CD4-positive, alpha-beta T cell treated with Interleukin-2 at 100 ng/mL for 4 hours (primary cell): ENCODE data around the gene HTR6.
"Not testable (repeated sequence)": the region's sequence is repeated elsewhere in the genome, so short reads cannot be mapped to it uniquely, and the experiment has no call there.

Experiments
- DNase-seq: peaks from one replicate; pipeline ENCODE4 v3.0.0-alpha.2; 2020; ENCODE audit warnings: low spot score

Gene HTR6

DNA sequence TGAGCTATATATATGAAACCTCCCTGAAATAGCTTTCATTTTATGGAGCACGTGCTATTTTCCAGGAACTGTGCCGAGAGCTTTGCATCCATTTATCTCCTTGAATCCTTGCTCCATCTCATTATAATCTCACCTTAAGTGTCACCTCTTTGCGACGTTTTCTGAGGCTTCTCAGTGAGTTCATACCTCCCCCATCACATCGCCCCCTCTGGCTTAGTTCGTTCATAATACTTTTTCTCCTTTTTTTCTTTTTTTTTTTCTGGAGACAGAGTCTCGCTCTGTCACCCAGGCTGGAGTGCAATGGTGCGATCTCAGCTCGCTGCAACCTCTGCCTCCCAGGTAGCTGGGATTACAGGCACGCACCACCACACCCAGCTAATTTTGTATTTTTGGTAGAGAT is 25.4 kb upstream of the HTR6 start:
- not testable (repeated sequence) for DNase-seq

DNA sequence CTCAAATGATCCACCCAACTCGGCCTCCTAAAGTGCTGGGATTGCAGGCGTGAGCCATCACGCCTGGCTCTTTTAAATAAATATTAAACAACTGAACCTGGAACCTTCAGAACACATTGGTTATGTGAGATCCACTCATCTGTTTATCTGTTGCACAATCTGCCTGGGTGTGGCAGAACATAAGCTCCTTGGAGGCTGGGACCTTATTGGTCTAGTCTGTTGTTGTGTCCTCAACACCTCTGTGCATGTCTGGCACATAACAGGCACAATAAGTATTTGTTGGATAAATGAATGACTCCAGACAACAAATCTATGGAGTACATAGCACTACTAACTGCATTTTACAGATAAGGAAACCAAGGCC is 24.7 kb upstream of the HTR6 start:
- DNase-seq, result no peak

DNA sequence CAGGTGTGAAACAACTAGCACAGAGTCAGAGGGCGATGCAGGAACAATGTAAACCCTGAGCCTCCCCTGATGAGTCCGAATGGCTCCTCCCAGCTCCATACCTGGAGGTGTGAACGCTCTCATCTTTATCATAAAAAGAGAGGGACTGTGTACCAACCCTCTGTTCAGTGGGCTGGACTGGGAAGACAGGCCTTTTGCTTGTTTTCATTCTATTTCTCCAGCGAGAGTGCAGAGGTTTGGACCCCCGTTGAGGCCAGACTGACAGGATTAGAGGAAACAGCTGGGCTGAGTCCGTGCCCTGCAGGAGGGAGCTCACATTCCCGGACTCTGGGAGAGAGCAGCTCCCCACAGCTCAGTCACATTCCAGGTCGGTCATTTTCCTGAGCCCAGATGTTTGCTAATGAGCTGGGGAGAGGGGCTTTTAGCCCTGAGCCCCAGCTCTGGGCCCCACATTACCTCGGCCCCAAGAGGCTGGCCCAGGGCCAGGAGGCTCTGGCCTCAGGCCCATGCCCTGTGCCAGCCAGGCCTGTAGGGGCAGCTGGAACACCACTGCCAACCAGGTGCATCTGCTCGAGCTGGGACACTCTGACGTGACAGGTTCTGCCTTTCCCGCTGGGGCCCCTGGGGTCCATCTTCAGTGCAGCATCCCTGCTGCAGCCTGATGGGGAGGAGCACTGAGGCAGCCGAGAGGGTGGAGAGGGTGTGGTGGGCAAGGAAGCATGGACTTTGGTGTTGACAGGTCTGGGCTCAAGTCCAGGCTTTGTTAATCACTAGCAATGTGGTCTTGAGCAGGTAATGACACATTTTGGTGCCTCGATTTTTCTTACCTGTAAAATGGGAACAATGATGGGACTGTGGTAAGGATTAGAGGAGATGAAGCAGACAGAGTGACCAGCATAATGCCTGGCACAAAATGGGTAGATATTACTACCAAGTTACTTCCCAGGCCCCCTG is 24.0 kb upstream of the HTR6 start:
- DNase-seq, result no peak

DNA sequence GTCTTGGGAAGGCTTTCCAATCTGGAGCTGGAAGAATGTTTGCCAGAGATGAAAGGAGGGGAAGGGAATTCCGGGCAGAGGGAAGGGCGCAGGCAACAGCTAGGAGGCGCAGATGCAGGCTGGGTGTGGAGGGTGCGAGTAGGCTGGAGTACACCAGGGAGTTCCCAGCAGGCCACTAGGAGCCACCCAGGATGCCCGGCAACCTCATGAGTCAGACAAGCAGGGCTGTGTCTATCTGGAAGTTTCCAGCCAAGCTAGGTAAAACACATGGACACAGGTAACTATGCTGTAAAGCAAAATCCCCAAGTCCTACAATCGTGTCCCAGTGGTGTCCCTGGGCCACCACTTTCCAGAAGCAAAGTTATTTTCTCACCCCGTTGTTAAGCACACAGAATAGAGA is 21.6 kb upstream of the HTR6 start:
- no peak for DNase-seq

DNA sequence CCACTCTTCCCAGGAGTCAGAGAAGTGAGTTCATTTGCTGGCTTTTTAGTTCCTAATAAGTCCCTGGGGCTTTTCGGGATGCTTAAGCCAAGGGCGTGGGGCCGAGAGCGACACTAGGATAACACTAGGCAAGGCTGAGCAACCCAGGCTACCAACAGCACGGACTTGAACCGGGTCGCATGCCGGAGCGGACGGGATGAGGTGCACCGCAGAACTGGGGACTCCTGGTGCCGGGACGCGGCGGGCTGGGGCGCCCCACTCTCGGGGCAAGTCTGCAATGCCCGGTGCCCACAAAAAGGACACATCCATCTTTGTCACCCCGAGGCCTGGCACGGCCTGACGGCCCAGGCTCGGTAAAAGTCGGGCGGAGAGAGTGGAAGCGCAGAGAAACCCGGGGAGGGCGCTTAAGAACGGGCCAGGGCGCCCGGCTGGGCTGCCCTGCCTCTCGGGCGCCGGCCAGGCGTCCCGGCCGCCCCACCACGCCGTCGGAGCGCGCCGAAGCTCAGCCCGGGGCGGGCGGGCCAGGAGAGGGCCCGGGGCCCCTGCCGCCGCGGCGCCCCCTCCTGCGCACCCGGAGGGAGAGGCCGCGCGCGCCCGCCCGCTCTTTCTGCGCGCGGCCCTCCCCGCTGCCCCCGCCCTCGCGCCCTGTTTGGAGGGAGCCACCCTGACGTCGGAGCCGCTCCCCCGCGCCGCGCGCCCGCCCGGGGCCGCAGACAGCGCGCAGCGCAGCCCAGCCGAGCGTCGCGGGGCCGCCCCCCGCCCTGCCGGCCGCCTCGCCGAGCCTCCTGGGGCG is 20.9 kb upstream of the HTR6 start, which contains the start of gene NBL1:
Gene NBL1, plus strand, starts transcription at position 710 of the 793 bp plus-strand sequence. CDS start 10,720 bp downstream, outside the sequence.
- peak; percentile 69 for DNase-seq

DNA sequence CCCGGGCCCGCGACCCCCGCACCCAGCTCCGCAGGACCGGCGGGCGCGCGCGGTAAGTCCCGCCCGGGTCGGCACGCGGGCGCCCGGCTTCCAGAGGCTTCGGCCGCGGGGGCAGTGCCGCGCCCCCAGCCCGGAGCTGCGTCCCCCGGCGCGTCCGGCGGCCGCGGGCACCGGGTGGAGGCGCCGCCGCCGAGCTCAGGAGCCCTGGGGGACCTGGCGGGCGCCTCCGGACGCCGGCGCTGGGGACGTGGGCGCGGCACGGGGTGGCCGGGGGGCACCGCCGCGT is 20.3 kb upstream of the HTR6 start:
- DNase-seq, result no peak

DNA sequence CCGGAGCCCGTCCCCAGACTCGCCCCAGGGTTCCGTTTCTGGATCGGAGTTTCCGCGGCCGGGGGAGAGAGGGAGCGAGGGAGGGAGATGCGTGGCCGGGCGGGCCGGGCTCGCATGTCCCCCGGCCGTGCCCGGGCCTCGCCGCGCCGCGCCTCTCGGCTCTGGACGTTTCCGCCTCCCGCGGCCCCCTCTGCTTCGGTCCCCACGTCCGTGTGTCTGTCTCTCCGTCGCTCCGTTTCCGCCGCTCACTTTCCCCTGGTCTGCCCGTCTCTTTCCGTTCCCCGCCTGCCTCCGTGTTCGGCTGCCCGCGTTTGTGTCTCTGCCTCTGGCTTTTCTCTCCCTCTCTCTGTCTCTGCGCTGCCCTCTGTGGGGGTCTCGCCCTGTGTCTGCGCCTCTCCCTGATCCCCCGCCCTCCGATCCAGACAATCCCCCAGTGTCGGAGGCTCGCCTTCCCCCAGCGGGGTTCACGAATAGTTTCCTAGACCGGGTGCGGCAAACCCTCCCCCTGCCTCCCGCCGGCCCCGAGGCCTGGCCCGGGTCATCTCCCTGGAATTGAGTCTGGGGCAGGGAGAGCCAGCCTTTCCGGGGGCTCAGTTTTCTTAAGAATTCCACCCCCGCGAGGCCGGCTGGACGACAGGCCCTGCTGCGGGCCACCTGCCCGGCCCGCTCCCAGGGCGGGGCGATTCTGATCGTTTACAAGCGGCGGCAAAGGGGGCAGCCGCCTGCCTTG is 19.8 kb upstream of the HTR6 start:
- peak; percentile 32 for DNase-seq

DNA sequence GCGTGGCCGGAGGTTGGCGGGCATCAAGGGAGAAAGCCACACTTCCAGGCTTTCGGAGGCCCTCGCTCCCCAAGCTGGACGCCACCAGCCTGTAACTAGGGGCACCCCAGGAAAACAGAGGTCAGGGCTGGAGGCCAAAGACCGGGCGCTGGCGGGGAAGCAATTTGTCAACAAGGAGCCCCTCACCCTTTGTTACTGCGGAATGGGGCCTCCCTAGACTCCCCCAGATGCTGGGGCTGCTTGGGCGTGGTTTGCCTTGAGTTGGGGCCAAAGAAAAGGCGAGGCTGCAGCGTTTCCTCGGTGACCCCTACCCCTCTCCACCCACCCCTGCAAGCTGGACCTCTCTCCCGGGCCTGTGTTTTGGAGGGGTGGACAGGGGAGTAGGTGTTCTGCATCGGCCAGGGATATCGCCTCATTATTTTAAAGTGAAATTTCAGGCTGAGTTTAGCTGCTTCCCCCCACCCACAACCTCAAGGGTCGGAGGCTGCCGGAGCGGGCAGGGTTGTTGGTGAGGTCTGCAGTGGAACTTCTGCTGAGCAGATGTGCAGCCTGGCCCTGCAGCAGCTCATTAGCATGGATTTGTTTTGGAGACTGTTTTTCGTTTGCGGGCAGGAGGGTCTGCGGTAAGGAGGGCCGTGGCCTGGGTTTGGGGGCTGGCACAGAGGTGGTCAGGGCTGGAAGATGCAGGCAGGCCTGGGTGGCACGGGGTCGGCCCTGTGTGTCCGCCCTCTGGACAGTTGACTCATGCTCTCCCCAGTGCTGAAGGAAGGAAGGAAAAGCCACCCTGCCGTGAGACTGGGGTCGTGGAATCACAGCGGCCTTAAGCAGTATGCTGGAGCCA is 19.0 kb upstream of the HTR6 start:
- no peak for DNase-seq

DNA sequence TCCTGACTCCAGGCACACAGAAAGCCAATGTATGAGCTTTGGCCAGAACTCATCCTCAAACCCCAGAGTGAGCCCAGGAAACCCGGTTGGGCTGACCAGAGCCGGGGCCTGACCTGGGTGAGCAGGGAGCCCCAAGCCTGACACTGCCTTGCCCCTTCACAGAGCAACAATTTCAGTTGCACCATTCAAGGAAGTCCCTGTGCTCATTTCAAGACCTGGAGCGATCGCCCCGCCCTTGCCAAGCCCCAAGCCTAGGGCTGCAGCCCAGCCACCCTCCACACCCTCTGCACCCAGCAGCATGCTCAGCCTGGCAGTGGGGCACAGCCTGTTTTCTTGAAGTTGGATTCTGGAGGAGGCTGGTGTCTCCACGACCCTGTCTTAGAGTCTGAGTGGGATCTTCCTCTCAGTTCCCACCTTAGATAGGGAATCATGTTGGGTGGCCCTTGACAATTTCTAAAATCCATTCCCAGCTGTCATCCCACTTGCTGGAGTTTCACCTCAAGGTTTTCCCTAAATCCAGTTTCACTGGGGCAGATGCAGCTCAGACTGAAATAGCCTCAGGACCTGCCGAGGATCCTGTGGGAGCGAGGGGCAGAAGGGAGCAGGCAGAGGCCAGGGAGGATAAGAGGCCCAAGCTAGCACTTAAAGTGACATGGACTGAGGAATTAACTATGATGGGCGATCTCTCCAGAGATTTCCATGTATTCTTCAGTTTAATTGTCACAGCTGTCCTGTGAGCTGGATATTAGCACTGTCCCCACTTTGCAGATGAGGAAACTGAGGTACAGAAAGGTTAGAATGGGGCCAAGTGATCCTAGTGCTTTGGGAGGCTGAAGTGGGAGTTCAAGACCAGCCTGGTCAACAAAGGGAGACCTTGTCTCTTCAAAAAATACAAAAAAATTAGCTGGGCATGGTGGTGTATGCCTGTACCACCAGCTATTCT is 18.0 kb upstream of the HTR6 start:
- no peak for DNase-seq

DNA sequence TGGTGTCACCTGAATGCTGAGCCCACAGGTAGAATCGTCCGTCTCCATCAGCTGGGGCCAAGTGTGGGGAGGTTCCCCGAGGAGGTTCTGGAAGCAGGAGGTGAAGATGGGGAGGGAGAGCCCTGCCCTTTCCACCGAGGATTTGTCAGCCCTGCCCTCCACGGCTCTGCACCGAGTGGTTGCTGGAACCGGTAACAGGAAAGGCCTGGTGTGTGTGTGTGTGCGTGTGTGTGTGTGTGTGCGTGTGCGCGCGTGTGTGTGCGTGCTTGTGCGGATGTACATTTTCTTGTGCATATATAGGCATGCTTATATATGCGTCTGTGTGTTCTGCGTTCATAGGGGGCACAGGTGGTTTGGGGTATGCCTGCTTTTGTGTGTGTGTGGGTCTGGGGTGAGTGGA is 17.0 kb upstream of the HTR6 start:
- peak; percentile 20 for DNase-seq

DNA sequence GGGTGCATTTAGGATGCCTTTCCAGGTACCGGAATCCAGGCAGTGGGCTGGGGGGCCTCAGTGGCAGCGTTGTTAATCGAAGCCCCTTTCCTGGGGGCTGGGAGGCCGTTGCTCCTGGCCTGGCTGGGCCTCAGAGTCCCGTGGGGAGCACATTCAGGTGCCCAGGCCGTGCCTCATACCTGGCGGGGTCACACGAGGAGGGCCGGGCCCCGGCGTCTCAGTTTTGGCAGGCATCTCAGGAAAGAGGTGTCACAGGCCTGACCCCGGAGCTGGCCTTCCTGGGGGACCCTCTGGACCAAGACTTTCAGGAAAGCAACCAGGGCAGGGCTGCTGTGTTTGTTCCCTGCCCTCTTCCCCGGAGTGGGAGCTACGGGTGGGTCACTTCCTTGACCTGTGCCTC is 16.4 kb upstream of the HTR6 start:
- DNase-seq, result no peak

DNA sequence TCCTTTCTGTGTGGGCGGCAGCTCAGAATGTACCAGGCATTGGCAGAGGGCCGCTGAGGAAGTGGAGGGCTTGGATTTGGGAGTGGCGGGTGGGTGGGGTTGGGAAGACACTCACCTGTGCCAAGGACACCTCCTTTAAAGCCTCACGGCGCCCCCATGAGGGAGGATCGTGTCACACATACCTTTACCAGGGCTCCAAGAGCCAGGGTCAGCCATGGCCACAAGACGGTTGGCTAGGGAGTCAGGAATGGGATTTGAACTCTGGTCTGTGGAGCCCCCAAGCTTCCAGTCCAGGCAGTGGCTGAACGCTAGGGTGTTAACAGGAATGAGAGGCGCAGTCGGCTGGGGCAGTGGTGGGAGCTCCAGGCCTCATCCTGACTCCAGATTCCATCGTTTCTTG is 16.0 kb upstream of the HTR6 start:
- DNase-seq, result no peak

DNA sequence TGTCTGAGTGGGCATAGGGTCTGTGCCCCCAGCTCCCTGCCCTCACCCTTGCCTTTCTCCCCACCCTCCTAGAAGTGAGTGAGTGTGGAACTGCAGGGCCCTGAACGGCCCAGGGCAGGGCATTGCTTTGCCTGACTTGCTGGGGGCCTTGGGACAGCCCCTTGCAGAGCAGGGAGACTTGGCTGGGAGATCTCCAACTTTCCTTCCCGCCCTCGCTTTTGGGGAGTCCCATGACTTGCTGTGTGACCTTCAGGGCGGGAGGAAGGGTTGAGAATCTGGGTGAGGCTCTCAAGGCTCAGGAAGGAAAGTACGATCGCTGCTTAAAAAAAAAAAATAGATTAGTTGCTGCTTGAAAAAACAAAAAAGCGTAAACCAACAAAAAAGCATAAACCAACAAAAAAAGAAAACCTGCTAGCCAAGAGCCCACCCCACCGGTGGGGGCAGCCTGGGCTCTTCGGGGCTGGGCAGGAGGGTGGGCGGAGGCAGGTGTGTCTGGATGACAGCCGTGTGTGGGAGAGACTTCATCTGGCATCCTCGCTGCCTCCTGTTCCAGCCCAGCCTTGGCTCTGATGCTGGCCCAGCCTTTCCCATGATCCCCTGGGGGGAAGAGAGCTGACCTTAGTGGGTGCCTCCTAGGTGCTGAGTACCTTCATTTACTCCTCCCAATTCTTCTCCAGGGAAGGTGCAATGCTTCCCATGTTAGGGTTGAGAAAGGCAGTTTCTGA is 14.1 kb upstream of the HTR6 start:
- DNase-seq, result no peak

DNA sequence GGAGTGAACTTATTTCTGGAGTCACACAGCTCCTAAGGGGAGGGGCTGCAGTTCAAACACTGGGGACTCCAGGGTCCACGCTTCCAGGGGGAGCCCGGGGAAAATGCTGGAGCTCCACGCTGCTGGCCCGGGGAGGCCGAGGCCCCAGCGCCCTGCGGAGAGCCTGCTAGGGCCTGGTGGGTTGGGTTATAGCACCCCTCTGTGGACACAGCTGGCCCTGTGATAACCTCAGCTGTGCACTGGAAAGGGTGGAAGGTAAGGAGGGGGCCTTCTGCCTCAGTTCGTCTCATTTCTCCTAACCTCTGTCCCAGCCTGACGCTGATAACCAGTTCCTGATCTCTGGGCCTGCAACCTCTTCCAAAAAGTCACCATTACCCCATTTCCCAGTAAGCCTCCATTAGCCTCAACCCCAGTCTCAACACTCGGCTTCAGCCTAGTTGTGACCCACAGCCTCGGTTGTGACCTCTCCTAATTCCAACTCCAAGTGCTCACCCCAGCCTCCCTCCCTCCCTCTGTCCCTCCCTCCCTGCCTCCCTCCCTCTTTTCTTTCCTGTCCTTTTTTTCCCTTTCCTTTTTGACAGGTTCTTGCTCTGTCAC is 13.4 kb upstream of the HTR6 start:
- peak; percentile 55 for DNase-seq

DNA sequence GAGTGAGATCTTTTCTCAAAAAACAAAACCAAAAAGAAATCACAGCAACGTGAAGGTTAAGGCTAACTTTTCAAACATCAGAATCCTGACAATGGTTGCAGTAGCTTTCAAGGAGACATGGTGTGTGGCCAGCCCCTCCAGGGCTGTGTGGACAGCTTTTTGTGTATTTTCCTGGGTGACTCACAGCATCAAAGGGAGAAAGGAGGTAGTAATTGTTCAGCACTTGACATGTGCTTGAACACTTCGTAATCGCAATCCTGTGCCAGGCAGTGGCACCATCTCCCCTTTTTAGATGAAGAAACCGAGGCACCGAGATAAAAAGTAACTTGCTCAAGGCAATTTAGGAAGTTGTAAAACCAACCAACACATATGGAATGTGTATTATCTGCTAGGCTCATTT is 10.3 kb upstream of the HTR6 start:
- no peak for DNase-seq

DNA sequence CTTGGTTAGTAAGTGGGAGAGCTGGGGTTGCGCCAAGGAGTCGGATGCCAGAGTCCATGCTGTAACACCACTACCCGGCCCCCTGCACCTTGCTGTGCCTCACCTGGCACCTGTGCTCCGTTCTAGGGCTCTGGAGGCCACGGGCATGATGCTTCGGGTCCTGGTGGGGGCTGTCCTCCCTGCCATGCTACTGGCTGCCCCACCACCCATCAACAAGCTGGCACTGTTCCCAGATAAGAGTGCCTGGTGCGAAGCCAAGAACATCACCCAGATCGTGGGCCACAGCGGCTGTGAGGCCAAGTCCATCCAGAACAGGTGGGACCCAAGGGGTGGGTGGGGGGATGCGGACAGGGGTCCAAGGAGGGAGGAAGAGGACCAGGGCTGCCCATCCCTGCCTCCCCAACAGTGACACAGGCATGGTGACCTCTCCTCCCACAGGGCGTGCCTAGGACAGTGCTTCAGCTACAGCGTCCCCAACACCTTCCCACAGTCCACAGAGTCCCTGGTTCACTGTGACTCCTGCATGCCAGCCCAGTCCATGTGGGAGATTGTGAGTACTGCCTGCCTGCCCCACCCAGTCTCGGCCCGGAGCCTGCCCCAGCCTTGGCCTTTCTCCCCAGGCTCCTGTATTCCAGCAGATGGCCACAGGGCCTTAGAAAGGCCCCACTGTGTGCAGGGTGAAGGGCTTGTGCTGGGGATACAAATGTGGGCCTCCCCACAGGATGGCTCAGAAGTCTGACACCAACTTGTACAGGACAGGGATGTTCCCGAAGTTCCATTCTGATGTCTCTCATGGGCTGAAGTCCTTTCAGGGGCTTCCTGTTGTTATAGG is 9.6 kb upstream of the HTR6 start:
- DNase-seq, result no peak

DNA sequence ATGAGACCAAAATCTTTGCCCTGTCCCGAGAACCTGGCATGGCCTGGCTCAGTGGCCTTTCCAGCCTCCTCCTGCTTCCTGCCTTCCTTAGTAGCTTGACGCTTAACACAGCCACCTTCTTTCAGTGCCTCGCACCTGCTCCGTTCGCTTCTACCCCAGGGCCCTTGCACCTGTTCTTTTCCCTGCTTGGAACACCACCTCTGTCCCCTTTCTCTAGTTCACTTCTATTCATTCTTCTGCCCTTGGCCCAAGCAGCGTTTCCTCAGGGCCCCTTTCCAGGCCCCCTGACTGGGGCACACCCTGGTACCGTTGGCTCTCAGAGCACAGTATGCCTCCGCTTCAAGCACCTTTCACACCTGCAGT is 9.0 kb upstream of the HTR6 start:
- DNase-seq, result no peak

DNA sequence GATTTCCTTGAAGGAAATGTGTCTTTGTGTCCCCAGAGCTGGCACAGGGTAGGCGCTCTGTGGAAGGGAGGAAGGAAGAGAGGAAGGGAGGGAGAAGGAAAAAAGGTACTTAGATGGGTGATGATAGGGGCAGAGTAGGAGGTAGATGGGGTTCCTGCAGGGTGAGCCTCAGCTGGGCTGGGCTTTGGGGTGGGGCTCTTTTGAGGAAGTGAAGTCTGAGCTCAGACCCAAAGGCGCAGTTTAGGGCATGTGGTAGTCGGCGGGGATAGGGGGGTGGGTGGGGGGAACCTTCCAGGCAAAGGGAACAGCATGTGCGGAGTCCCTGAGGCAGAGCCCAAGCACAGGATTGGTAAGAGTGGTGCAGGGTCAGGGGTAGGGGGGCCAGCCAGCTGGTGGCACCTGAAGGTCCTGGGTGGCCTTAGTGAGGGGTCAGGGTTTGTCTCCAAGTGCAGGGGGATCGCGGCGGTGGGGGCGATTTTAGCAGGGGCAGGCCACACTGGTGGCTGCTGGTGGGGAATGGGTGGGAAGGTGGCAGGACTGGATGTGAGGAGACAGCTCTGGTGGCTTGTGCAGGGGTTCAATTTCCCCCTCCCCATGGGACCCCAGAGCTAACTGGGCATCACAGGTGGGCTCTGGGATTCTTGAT is 8.4 kb upstream of the HTR6 start:
- no peak for DNase-seq
